HG03280 (cell line): ENCODE results near the gene MKI67.
A peak's percentile ranks its signal among the peaks of the same experiment; 100 is the strongest.

Experiments
- ATAC-seq: cut with Tn5 transposase; IDR thresholded peaks from one replicate; pipeline ENCODE4 v1.9.1; 2021; ENCODE audit warnings: mild to moderate bottlenecking, moderate library complexity; ENCODE audit not compliant: unreplicated experiment

Gene MKI67

GRCh38 chr10:128068398-128069285 lies 57.6 kb downstream of the MKI67 start:
- no peak for ATAC-seq

GRCh38 chr10:128067691-128068397 lies 58.4 kb downstream of the MKI67 start:
- ATAC-seq: no peak

- no peak for ATAC-seq
Measured at GRCh38 chr10:128066870-128067382, 59.3 kb downstream of the MKI67 start.

GRCh38 chr10:128065881-128066534 lies 60.2 kb downstream of the MKI67 start:
- no peak for ATAC-seq

- peak; percentile 28 for ATAC-seq
Measured at GRCh38 chr10:128064970-128065580, 61.1 kb downstream of the MKI67 start.

- peak; percentile 33 for ATAC-seq
Measured at GRCh38 chr10:128064108-128064969, 61.9 kb downstream of the MKI67 start.

- ATAC-seq: peak; percentile 34
Measured at GRCh38 chr10:128063736-128064107, 62.5 kb downstream of the MKI67 start.

- ATAC-seq: peak; percentile 41
Measured at GRCh38 chr10:128062881-128063563, 63.2 kb downstream of the MKI67 start.

GRCh38 chr10:128062331-128062880 lies 63.8 kb downstream of the MKI67 start:
- ATAC-seq: no peak

- no peak for ATAC-seq
Measured at GRCh38 chr10:128061306-128062300, 64.6 kb downstream of the MKI67 start.

- no peak for ATAC-seq
Measured at GRCh38 chr10:128060341-128061250, 65.6 kb downstream of the MKI67 start.

- ATAC-seq: no peak
Measured at GRCh38 chr10:128059982-128060293, 66.3 kb downstream of the MKI67 start.

GRCh38 chr10:128059266-128059981 lies 66.8 kb downstream of the MKI67 start:
- no peak for ATAC-seq

GRCh38 chr10:128058750-128059134 lies 67.5 kb downstream of the MKI67 start:
- no peak for ATAC-seq

GRCh38 chr10:128058106-128058749 lies 68.0 kb downstream of the MKI67 start:
- ATAC-seq: no peak
